GOT3 (cell line): ENCODE data around the gene MPPED1.

Source experiments
- DNase-seq: peaks from one replicate; lab custom pipeline; 2025; ENCODE audit warnings: mixed read lengths; lab: John Stamatoyannopoulos, UW

MPPED1 gene

GRCh38 chr22:43411869-43412807 is at the start of gene MPPED1:
Gene MPPED1, plus strand, starts transcription at chr22:43412014. Its CDS starts 12,972 bp downstream, at chr22:43424986.
- no peak for DNase-seq

GRCh38 chr22:43363315-43364168 is 48.3 kb upstream of the MPPED1 start:
- no peak for DNase-seq

- DNase-seq, result no peak
Measured at GRCh38 chr22:43364169-43364435, 47.7 kb upstream of the MPPED1 start.

GRCh38 chr22:43365715-43366440 is 45.9 kb upstream of the MPPED1 start:
- DNase-seq, result no peak

- DNase-seq, result no peak
Measured at GRCh38 chr22:43370036-43370435, 41.8 kb upstream of the MPPED1 start.

- DNase-seq, result no peak
Measured at GRCh38 chr22:43375951-43376455, 35.8 kb upstream of the MPPED1 start.

- no peak for DNase-seq
Measured at GRCh38 chr22:43376765-43377547, 34.9 kb upstream of the MPPED1 start.

GRCh38 chr22:43377548-43377895 is 34.3 kb upstream of the MPPED1 start:
- no peak for DNase-seq

GRCh38 chr22:43377896-43378704 is 33.7 kb upstream of the MPPED1 start:
- no peak for DNase-seq

GRCh38 chr22:43381693-43382092 is 30.1 kb upstream of the MPPED1 start:
- no peak for DNase-seq

- no peak for DNase-seq
Measured at GRCh38 chr22:43384863-43385262, 27.0 kb upstream of the MPPED1 start.

- peak; percentile 13 for DNase-seq
Measured at GRCh38 chr22:43385770-43386641, 25.8 kb upstream of the MPPED1 start.

- DNase-seq, result no peak
Measured at GRCh38 chr22:43387815-43388214, 24.0 kb upstream of the MPPED1 start.

GRCh38 chr22:43388420-43388851 is 23.4 kb upstream of the MPPED1 start:
- peak; percentile 14 for DNase-seq

- DNase-seq, result no peak
Measured at GRCh38 chr22:43389227-43389836, 22.5 kb upstream of the MPPED1 start.

GRCh38 chr22:43390166-43390565 is 21.6 kb upstream of the MPPED1 start:
- DNase-seq, result no peak

GRCh38 chr22:43390872-43391271 is 20.9 kb upstream of the MPPED1 start:
- no peak for DNase-seq

GRCh38 chr22:43391306-43391705 is 20.5 kb upstream of the MPPED1 start:
- no peak for DNase-seq

GRCh38 chr22:43392385-43392989 is 19.3 kb upstream of the MPPED1 start:
- no peak for DNase-seq
